Endothelial cell of umbilical vein (primary cell): ENCODE data around the gene IP6K2. TPM values are rescaled to one million over a fixed set of nuclear protein-coding genes. Genes with fewer than 3 reads are reported as not detected.
"Not testable (repeated sequence)": the region's sequence is repeated elsewhere in the genome, so short reads cannot be mapped to it uniquely, and the experiment has no call there.

Source experiments
- BruUV-seq: library from RNA; stranded (reverse); fragments of 400-500 nt; replicated peaks from 2 replicates; lab custom pipeline; 2021; lab: Mats Ljungman, UMichigan
- CTCF ChIA-PET: fragments of 300-600, 350-600 bp; sonication (Branson Sonifier 250); formaldehyde crosslinking; loops from one replicate; lab custom pipeline; 2021; ENCODE audit warnings: antibody characterized with exemption, inconsistent platforms; lab: Charles Lee
- POLR2A ChIA-PET: fragments of 300-600, 350-600 bp; sonication (Branson Sonifier 250); formaldehyde crosslinking; loops from one replicate; lab custom pipeline; 2021; ENCODE audit warnings: antibody characterized with exemption, inconsistent platforms; lab: Charles Lee
- DNase-seq: peaks from one replicate; pipeline ENCODE4 v3.0.0-alpha.2; 2011; ENCODE audit warnings: low read depth, low spot score
- FAIRE-seq: peaks from 2 replicates; lab custom pipeline; 2011; peaks lifted over from hg19 to GRCh38; lab: Jason Lieb, UNC
- H2AFZ ChIP-seq: 2 replicates; pipeline ENCODE4 v1.6.0; 2012; ENCODE audit warnings: low read depth, low read length, control low read depth, inconsistent platforms
- H3K27ac ChIP-seq: 2 replicates; pipeline ENCODE4 v1.5.1; 2011; ENCODE audit warnings: low read depth, mild to moderate bottlenecking, control low read depth, low read length, moderate library complexity; ENCODE audit not compliant: insufficient read depth
- H3K27me3 ChIP-seq, 2 experiments: 2 replicates each; pipeline versions ENCODE4 v1.6.0 to v1.6.1; 2011; ENCODE audit warnings: low read length in 2 of 2, mixed read lengths in 1 of 2; ENCODE audit not compliant: control insufficient read depth in 2 of 2, insufficient read depth in 2 of 2
- H3K36me3 ChIP-seq, 2 experiments: 2 replicates in 1 of 2; 3 replicates in 1 of 2; pipeline ENCODE4 v1.5.1; 2011; ENCODE audit warnings: low read length in 2 of 2, mild to moderate bottlenecking in 1 of 2, moderate library complexity in 1 of 2; ENCODE audit not compliant: control insufficient read depth in 2 of 2, insufficient read depth in 2 of 2; ENCODE audit errors: extremely low read depth in 1 of 2
- H3K4me1 ChIP-seq: 3 replicates; pipeline ENCODE4 v1.5.1; 2011; ENCODE audit warnings: mild to moderate bottlenecking, low read length; ENCODE audit not compliant: control insufficient read depth, insufficient read depth; ENCODE audit errors: extremely low read depth
- H3K4me2 ChIP-seq: 2 replicates; pipeline ENCODE4 v1.6.1; 2011; ENCODE audit warnings: low read length, control low read depth, mixed read lengths; ENCODE audit not compliant: insufficient read depth
- H3K4me3 ChIP-seq, 3 experiments: fragments of 200-600 bp in 1 of 3; sonication (generic), shearing (Covaris generic) in 1 of 3; replicated peaks in 1 of 3; 2 replicates each; pipeline ENCODE4 v1.5.1; 2011 to 2016; ENCODE audit warnings: control low read depth in 3 of 3, low read length in 3 of 3, mild to moderate bottlenecking in 2 of 3, inconsistent platforms in 1 of 3, low read depth in 1 of 3, moderate library complexity in 1 of 3; ENCODE audit not compliant: insufficient read depth in 1 of 3
- H3K79me2 ChIP-seq: 2 replicates; pipeline ENCODE4 v1.6.0; 2012; ENCODE audit warnings: low read length, inconsistent platforms; ENCODE audit not compliant: control insufficient read depth, insufficient read depth
- H3K9ac ChIP-seq: replicated peaks from 2 replicates; pipeline ENCODE3; 2011; ENCODE audit warnings: low read length, control low read depth; ENCODE audit not compliant: insufficient read depth; ENCODE audit errors: extremely low read depth
- H3K9me1 ChIP-seq: replicated peaks from 3 replicates; pipeline ENCODE4 v1.6.0; 2011; ENCODE audit warnings: mild to moderate bottlenecking, low read length; ENCODE audit not compliant: control insufficient read depth, insufficient read depth; ENCODE audit errors: extremely low read depth
- H3K9me3 ChIP-seq: replicated peaks from 2 replicates; pipeline ENCODE4 v1.5.1; 2012; ENCODE audit warnings: low read length, inconsistent platforms; ENCODE audit not compliant: control insufficient read depth, insufficient read depth
- H4K20me1 ChIP-seq: replicated peaks from 2 replicates; pipeline ENCODE3; 2011; ENCODE audit warnings: mild to moderate bottlenecking, low read length; ENCODE audit not compliant: control insufficient read depth, insufficient read depth; ENCODE audit errors: extremely low read depth
- EZH2 ChIP-seq: IDR thresholded peaks from 2 replicates; pipeline ENCODE4 v1.6.1; 2012; ENCODE audit warnings: borderline replicate concordance, low read depth, mild to moderate bottlenecking, moderate library complexity, low read length, inconsistent platforms; ENCODE audit not compliant: severe bottlenecking
- GATA2 ChIP-seq: IDR thresholded peaks from 2 replicates; pipeline ENCODE4 v1.7.0; 2011; ENCODE audit warnings: low read depth, mild to moderate bottlenecking, moderate library complexity, mixed read lengths, low read length; ENCODE audit not compliant: insufficient read length, insufficient read depth
- MYC ChIP-seq: IDR thresholded peaks from one replicate; pipeline ENCODE4 v1.6.1; 2011; ENCODE audit warnings: mild to moderate bottlenecking, low read depth, low read length
- POLR2A ChIP-seq: IDR thresholded peaks from 2 replicates; pipeline ENCODE4 v1.6.1; 2012; ENCODE audit warnings: low read depth, mild to moderate bottlenecking, control low read depth, low read length
- dilution Hi-C: fragments of 300-500 bp; cut with MboI; formaldehyde crosslinking; loops from one replicate; pipeline ENCODE4 v1.15.0; 2019; ENCODE audit warnings: low sequenced_read_pairs; ENCODE audit not compliant: extremely low pct_ligation_motif_present
- intact Hi-C: fragments of 100-400 bp; cut with micrococcal nuclease; formaldehyde crosslinking; loops from one replicate; pipeline ENCODE4 v1.10.0; 2022
- polyA plus RNA-seq, 4 experiments: library from polyadenylated mRNA; depleted of rRNA in 3 of 4; stranded (reverse) in 3 of 4; unstranded in 1 of 4; fragments of >200 nt; gene quantifications; 2 replicates each; pipeline versions ENCODE4 v1.2.1 to v1.2.3, GENCODE V29; 2011 to 2012; ENCODE audit warnings: missing spikeins in 1 of 4
- total RNA-seq: library from RNA; stranded (reverse); gene quantifications from 2 replicates; pipeline ENCODE4 v1.2.3, GENCODE V29; 2021
- TF ChIP-seq, protein P1 (sequence below), 2 donors: IDR thresholded peaks; 1 replicate in 1 of 2; 2 replicates in 1 of 2; pipeline ENCODE4 v1.5.1; 2011; ENCODE audit warnings: low read length in 2 of 2, mild to moderate bottlenecking in 2 of 2, moderate library complexity in 2 of 2, control low read depth in 1 of 2, inconsistent platforms in 1 of 2, low read depth in 1 of 2; ENCODE audit not compliant: insufficient read depth in 1 of 2; ENCODE audit errors: extremely low read depth in 1 of 2

The IP6K2 gene
- total and polyA plus RNA-seq, 2 donors (not counting 3 experiments of a cell fraction or from before 2014, with no cell fraction given): 81.8 to 143 TPM

DNA sequence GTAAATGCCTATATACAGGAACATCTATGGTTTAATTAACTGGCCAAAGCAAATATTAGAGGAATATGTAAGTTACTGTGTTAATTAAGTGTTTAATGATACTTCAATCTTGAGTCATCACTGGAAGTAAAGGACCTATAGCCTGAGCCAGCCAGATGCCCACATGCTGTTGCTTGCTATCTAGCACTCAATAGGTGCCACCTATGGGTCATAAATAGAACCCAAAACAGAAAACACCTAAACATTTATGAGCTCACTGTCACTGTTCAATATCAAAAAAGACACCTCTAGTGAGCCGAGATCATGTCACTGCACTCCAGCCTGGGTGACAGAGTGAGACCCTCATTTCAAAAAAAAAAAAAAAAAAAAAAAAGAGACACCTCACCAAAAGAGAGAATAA is 48.4 kb upstream of the IP6K2 start:
- POLR2A ChIA-PET: no interaction called here
- FAIRE-seq: no peak

DNA sequence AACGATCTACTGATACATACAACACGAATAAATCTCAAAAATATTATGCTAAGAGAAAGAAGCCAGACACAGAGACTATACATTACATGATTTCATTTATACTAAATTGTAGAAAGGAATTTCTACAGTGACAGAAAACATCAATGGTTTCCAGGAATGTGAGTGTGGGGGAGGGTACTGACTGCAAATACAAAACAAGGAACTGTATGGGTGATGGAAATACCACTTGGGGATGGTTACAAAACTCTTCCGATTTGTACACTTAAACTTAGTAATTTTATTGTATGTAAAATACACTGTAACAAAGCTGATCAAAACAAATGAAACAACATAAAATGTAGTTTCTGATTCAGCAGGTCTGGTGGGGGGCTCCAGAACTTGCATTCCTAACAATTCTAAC is 45.8 kb upstream of the IP6K2 start:
- intact Hi-C loops: no loop called here

More for the DNA sequence above, 48.4 kb upstream of the IP6K2 start:
- Histone ChIP-seq H3K4me2 (no peak overlapping the region), H3K27ac (no peak overlapping the region), H3K9ac (no peak overlapping the region), H3K4me1 (no peaks in the 10 kb centered on the region), H4K20me1 (no peaks in the 10 kb centered on the region), H3K36me3 (peaks cover 0 to 4% of the 10 kb centered on the region in 2 experiments), H3K4me3 (no peak overlapping the region), H2AFZ (no peak overlapping the region), H3K27me3 (no peaks in the 10 kb centered on the region), H3K9me1 (no peaks in the 10 kb centered on the region), H3K9me3 (no peaks in the 10 kb centered on the region), H3K79me2 (no peaks in the 10 kb centered on the region)
- intact Hi-C loops (no loop called here), dilution Hi-C loops (no loop called here)
- BruUV-seq: no TSS peak
- no peak for TF ChIP-seq EZH2
- TF ChIP-seq, protein P1, sequence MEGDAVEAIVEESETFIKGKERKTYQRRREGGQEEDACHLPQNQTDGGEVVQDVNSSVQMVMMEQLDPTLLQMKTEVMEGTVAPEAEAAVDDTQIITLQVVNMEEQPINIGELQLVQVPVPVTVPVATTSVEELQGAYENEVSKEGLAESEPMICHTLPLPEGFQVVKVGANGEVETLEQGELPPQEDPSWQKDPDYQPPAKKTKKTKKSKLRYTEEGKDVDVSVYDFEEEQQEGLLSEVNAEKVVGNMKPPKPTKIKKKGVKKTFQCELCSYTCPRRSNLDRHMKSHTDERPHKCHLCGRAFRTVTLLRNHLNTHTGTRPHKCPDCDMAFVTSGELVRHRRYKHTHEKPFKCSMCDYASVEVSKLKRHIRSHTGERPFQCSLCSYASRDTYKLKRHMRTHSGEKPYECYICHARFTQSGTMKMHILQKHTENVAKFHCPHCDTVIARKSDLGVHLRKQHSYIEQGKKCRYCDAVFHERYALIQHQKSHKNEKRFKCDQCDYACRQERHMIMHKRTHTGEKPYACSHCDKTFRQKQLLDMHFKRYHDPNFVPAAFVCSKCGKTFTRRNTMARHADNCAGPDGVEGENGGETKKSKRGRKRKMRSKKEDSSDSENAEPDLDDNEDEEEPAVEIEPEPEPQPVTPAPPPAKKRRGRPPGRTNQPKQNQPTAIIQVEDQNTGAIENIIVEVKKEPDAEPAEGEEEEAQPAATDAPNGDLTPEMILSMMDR (IDR thresholded peaks at IDR 0.05; ENCODE audit: extremely low read depth in 1 of 2, insufficient read depth in 1 of 2, low read depth in 1 of 2, low read length in 2 of 2): peak in 1 of 2 donors; percentile 7
- CTCF ChIA-PET: interaction anchor here (1.0 to 1.7 kb wide), 6 partner anchors 9 to 105 kb away, joined by 3 to 6 read pairs (median 4); partner anchors contain the start of gene PRKAR2A
- no peak for DNase-seq

DNA sequence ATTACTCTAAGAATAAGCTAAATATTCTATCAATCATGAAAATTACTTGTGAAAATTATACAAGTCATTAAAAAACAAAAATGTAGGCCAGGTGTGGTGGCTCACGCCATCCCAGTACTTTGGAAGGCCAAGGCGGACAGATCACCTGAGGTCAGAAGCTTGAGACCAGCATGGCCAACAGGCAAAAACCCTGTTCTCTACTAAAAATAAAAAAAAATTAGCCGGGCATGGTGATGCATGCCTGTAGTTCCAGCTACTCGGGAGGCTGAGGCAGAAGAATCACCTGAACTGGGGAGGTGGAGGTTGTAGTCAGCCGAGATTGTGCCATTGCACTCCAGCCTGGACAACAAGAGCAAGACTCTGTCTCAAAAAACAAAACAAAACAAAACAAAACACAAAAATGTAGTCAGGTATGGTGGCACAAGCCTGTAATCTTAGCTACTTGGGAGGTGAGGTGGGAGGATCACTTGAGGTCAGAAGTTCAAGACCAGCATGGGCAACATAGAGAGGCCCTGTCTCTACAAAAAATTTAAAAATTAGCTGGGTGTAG is 43.0 kb upstream of the IP6K2 start:
- FAIRE-seq, intact Hi-C loops, H3K36me3 ChIP-seq, H3K9me3 ChIP-seq, H3K9ac ChIP-seq, H3K79me2 ChIP-seq, H3K4me2 ChIP-seq, H3K9me1 ChIP-seq, H3K4me1 ChIP-seq, dilution Hi-C loops, H3K27ac ChIP-seq, H4K20me1 ChIP-seq, BruUV-seq, POLR2A ChIA-PET, H3K27me3 ChIP-seq, H2AFZ ChIP-seq, DNase-seq, H3K4me3 ChIP-seq: not testable (repeated sequence)
- CTCF ChIA-PET: interaction anchor here (0.9 to 3.2 kb wide), 3 partner anchors 17 to 101 kb away, joined by 3 to 13 read pairs (median 3); no protein-coding TSS in a partner anchor

More for the DNA sequence above, 45.8 kb upstream of the IP6K2 start:
- Histone ChIP-seq H3K4me2 (no peak overlapping the region), H4K20me1 (no peaks in the 10 kb centered on the region), H3K27ac (no peak overlapping the region), H3K9me3 (no peaks in the 10 kb centered on the region), H3K4me3 (no peak overlapping the region), H3K36me3 (peaks cover 0 to 4% of the 10 kb centered on the region in 2 experiments), H3K9me1 (no peaks in the 10 kb centered on the region), H2AFZ (no peak overlapping the region), H3K79me2 (no peaks in the 10 kb centered on the region), H3K9ac (no peak overlapping the region), H3K27me3 (no peaks in the 10 kb centered on the region), H3K4me1 (no peaks in the 10 kb centered on the region)
- ChIA-PET POLR2A (no interaction called here), CTCF (interaction anchor here (0.8 kb wide), 1 partner anchor 32 kb away, joined by 3 read pairs; no protein-coding TSS in a partner anchor)
- DNase-seq (no peak), FAIRE-seq (no peak)
- dilution Hi-C loops: no loop called here
- TF ChIP-seq MYC (no peak), POLR2A (no peak), GATA2 (no peak)
- BruUV-seq: no TSS peak
